Lung (tissue), 12 donors: Measurements from ENCODE around the gene GPRC5D. TPM values are rescaled to one million over a fixed set of nuclear protein-coding genes. Genes with fewer than 3 reads are reported as not detected.

ENCODE experiments used
- ATAC-seq: fragments of 200-7000 bp; cut with Tn5 transposase; one replicate; pipeline ENCODE4 v1.9.1; 2020; ENCODE audit warnings: moderate number of reproducible peaks; ENCODE audit not compliant: insufficient read depth, low FRiP score
- DNase-seq, 3 donors: peaks; one replicate each; pipeline ENCODE4 v3.0.0-alpha.2; 2013 to 2017
- H3K27ac ChIP-seq, 2 donors: one replicate each; pipeline ENCODE4 v1.5.1; 2013; ENCODE audit warnings: mild to moderate bottlenecking in 2 of 2, moderate library complexity in 2 of 2, control low read depth in 1 of 2, inconsistent platforms in 1 of 2, low read depth in 1 of 2, low read length in 1 of 2
- H3K27me3 ChIP-seq, 3 donors: one replicate each; pipeline ENCODE4 v1.5.1; 2013; ENCODE audit warnings: low read length in 2 of 3; ENCODE audit not compliant: control insufficient read depth in 3 of 3, insufficient read depth in 3 of 3
- H3K36me3 ChIP-seq, 4 donors: one replicate each; pipeline ENCODE4 v1.5.1; 2013; ENCODE audit warnings: low read length in 4 of 4, mild to moderate bottlenecking in 1 of 4, moderate library complexity in 1 of 4; ENCODE audit not compliant: control insufficient read depth in 4 of 4, insufficient read depth in 4 of 4
- H3K4me1 ChIP-seq, 5 donors: one replicate each; pipeline ENCODE4 v1.5.1; 2013; ENCODE audit warnings: low read length in 5 of 5, mild to moderate bottlenecking in 2 of 5, moderate library complexity in 1 of 5; ENCODE audit not compliant: control insufficient read depth in 5 of 5, insufficient read depth in 5 of 5
- H3K4me3 ChIP-seq: one replicate; pipeline ENCODE4 v1.5.1; 2013; ENCODE audit warnings: mild to moderate bottlenecking, control low read depth, moderate library complexity
- H3K9ac ChIP-seq, 2 donors: one replicate each; pipeline ENCODE4 v1.5.1; 2013; ENCODE audit warnings: low read length in 2 of 2, control low read depth in 1 of 2; ENCODE audit not compliant: insufficient read depth in 1 of 2
- H3K9me3 ChIP-seq, 4 donors: one replicate each; pipeline ENCODE4 v1.5.1; 2013; ENCODE audit warnings: low read length in 3 of 4, mild to moderate bottlenecking in 1 of 4, moderate library complexity in 1 of 4; ENCODE audit not compliant: control insufficient read depth in 4 of 4, insufficient read depth in 3 of 4
- CTCF ChIP-seq: IDR thresholded peaks from 2 replicates; pipeline ENCODE4 v1.5.1; 2012; ENCODE audit warnings: mild to moderate bottlenecking; ENCODE audit errors: control extremely low read depth, extremely low read depth
- WGBS, 2 donors: extraction: QIAGEN DNeasy Blood & Tissue Kit; methylation state at CpG; one replicate each; pipeline ENCODE4 v1.1.7; 2013; 5-methylcytosine and 5-hydroxymethylcytosine counted together
- polyA plus RNA-seq, 2 donors: library from polyadenylated mRNA; stranded (reverse); fragments of 200-250 nt; gene quantifications; one replicate each; pipeline ENCODE4 v1.2.1, GENCODE V29; 2013
- total RNA-seq, 2 donors: library from RNA; depleted of rRNA in 1 of 2; stranded (reverse); fragments of >200 nt in 1 of 2; gene quantifications; one replicate each; pipeline ENCODE4 v1.2.1, GENCODE V29; 2014 to 2021
- donor health status: control.
- donor health status: control.
- donor health status: Bipolar disorder and iron deficiency.
- donor health status: healthy.
- donor health status: DM: yes; HTN: yes; CAD: no.

GPRC5D gene
- total and polyA plus RNA-seq, 4 donors = 0.14 to 0.30 TPM; not detected in 2

GRCh38 chr12:12917517-12917916 is 34.5 kb downstream of the GPRC5D start:
- WGBS, 2 donors = 91 to 92% methylated on average over 2 of the region's 2 CpGs
- no peak overlapping the region for H3K4me3 ChIP-seq
- no peaks in the 10 kb centered on the region for H3K36me3 ChIP-seq
- no peak for TF ChIP-seq CTCF
- no peaks in the 10 kb centered on the region for H3K9me3 ChIP-seq
- DNase-seq (no peak), ATAC-seq (no peak)
- H3K4me1 ChIP-seq = peaks cover 0 to 10% (median 0%) of the 10 kb centered on the region in 5 donors
- H3K27me3 ChIP-seq = no peaks in the 10 kb centered on the region
- H3K27ac ChIP-seq = no peak overlapping the region
- no peak overlapping the region for H3K9ac ChIP-seq

GRCh38 chr12:12916135-12916944 is 35.6 kb downstream of the GPRC5D start:
- no peaks in the 10 kb centered on the region for H3K9me3 ChIP-seq
- H3K9ac ChIP-seq = no peak overlapping the region
- H3K4me1 ChIP-seq = peaks cover 0 to 10% (median 0%) of the 10 kb centered on the region in 5 donors
- no peak overlapping the region for H3K4me3 ChIP-seq
- peak; percentile 87 to 91 (median 89) for DNase-seq
- TF ChIP-seq CTCF = peak; percentile 98
- H3K27ac ChIP-seq = no peak overlapping the region
- WGBS, 2 donors = 16 to 21% methylated on average over 19 of the region's 19 CpGs
- no peaks in the 10 kb centered on the region for H3K36me3 ChIP-seq
- no peaks in the 10 kb centered on the region for H3K27me3 ChIP-seq
- peak; percentile 84 for ATAC-seq

GRCh38 chr12:12915656-12916055 is 36.3 kb downstream of the GPRC5D start:
- Histone ChIP-seq H3K27ac (no peak overlapping the region), H3K27me3 (no peaks in the 10 kb centered on the region), H3K9ac (no peak overlapping the region), H3K4me1 (peaks cover 0 to 10% (median 0%) of the 10 kb centered on the region in 5 donors), H3K9me3 (no peaks in the 10 kb centered on the region), H3K36me3 (no peaks in the 10 kb centered on the region), H3K4me3 (no peak overlapping the region)
- no peak for TF ChIP-seq CTCF
- ATAC-seq (no peak), DNase-seq (no peak)
- WGBS, 2 donors = 81 to 87% methylated on average over 10 of the region's 10 CpGs

GRCh38 chr12:12912711-12913110 is 39.3 kb downstream of the GPRC5D start:
- Histone ChIP-seq H3K27ac (no peak overlapping the region), H3K9me3 (no peaks in the 10 kb centered on the region), H3K4me3 (no peak overlapping the region), H3K36me3 (peaks cover 0 to 3% (median 0%) of the 10 kb centered on the region in 4 donors), H3K9ac (no peak overlapping the region), H3K27me3 (no peaks in the 10 kb centered on the region), H3K4me1 (peaks cover 0 to 10% (median 2%) of the 10 kb centered on the region in 5 donors)
- ATAC-seq (no peak), DNase-seq (no peak)
- WGBS, 2 donors = 89 to 92% methylated on average over 5 of the region's 5 CpGs
- no peak for TF ChIP-seq CTCF
